ENCODE results near the gene LBX2.
"Not testable (repeated sequence)": the region's sequence is repeated elsewhere in the genome, so short reads cannot be mapped to it uniquely, and the experiment has no call there.

The LBX2 gene

GRCh38 chr2:74503506-74504475, 4.4 kb upstream of the LBX2 start:
- no peak for DNase-seq

DNA sequence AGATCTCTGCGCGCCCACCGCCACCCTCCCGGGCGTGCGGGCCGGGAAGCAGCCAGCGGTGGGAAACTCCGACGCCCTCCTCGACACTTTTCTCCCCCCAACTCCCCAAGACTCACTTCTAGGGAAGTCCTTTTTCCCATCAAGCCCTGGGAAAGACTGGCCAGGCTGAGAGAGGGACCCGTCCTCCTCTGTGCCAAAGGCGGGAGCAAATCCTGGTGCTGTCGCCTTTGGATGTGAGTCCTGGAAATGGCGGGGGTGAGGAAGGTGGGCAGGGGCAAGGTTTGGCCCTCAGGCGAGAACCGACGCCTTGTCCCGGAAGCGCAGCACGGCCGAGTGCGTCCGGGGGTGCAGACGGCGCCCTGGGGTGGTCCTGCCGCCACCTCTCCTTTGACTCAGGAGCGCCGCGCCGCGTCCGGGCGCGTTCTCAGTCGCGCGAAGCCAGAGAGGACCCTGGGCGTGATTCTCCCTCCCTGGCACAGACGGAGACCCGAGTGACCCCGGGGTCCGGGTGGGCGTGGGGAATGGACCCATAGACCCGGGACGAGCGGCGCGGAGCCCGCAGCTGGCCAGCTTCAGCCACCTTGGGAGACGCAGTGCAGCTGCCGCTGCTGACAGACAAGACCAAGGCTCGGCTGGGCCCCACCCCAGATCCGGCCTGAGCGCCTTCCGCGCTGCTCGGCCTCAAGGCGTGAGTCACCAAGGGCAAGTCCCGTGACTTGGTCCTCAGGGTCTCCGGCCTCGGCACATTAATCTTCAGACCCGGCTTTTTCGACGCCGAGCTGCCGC, 3.5 kb upstream of the LBX2 start:
- no peak for DNase-seq

- no peak for DNase-seq
Observed at GRCh38 chr2:74502147-74502719, 2.8 kb upstream of the LBX2 start.

GRCh38 chr2:74501335-74502071, 2.1 kb upstream of the LBX2 start:
- no peak for DNase-seq

GRCh38 chr2:74500578-74500946, 1.2 kb upstream of the LBX2 start:
- no peak for DNase-seq

- DNase-seq, result no peak
Observed at GRCh38 chr2:74499940-74500577, 656 bp upstream of the LBX2 start.

- no peak for DNase-seq
Observed at GRCh38 chr2:74498500-74499266, 720 bp downstream of the LBX2 start.

GRCh38 chr2:74497777-74498499, 1.5 kb downstream of the LBX2 start:
- DNase-seq, result no peak

DNA sequence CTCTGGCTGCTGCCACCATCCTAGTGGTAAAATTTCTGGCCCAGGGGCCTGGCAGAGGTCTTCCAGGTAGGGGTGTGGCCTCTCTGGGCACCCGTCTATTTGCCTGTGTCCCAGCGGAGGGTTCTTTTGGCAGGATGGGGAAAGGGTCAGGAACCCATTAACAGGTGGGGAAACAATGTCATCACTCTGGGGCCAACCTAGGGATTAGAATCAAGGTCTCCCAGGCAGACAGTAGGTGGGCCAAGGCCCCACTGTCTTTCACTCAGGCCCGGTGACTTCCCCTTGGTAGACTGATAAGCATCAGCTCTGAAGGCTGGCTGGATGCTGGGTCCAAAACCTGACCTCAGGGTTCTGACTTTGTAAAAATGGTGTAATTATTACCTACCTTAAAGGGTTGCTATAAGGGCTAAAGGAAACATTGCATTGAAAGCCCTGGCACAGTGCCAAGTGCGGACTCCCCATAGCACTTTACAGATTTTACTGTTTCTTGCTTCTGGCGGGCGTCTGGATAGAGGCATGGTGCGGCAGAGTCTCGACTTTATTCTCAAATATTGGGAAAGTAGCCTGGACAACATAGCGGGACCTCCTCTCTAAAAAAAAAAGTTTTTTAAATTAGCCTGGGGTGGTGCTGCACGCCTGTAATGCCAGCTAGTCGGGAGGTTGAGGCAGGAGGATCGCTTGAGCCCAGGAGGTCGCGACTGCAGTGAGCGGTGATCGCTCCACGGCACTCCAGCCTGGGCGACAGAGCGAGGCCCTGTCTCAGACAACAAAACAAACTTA, 2.2 kb downstream of the LBX2 start:
- DNase-seq, result no peak

- no peak for DNase-seq
Observed at GRCh38 chr2:74495440-74495839, 4.0 kb downstream of the LBX2 start.

DNA sequence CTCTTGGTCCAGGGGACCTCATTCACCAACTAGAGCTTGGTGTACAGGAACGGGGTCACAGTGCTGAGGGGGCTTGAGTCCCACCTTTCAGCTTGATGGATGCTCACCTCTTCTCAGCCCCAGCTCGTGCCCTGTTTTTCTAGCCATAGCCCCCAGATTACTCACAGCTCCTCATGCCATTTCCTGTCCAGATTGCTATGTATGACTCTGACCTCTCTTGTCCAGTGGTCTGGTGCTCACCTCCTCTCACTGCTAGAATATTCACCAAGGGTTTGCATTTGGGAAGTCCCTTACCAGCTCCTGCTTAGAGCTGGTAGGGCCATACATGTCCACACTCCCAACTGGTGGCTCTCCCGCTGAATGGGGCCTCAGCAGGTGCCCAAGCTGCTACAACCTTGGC, 5.9 kb downstream of the LBX2 start:
- no peak for DNase-seq

GRCh38 chr2:74491648-74492544, 7.5 kb downstream of the LBX2 start:
- DNase-seq, result no peak

DNA sequence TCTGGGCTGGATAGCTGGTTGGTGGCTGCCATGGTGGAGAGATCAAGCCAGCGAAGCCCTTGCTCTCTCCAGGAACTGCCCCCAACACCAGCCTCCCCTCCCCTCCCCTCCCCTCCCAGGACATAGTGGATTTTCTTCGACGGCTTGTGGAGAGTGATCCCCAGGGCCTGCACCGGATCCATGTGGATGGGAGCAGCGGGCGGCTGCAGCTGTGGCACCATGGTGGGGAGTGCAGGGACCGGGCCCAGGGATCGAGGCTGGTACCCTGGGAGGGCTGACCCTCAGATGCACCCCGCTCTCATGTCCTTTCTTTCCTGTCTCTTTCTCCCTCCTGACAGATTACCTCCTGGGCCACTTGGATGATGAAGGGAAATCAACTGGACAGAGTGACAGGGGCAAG, 9.5 kb downstream of the LBX2 start:
- DNase-seq, result no peak

- no peak for DNase-seq
Observed at GRCh38 chr2:74488643-74489481, 10.5 kb downstream of the LBX2 start.

- no peak for DNase-seq
Observed at GRCh38 chr2:74486141-74486540, 13.3 kb downstream of the LBX2 start.

GRCh38 chr2:74483675-74484164, 15.7 kb downstream of the LBX2 start:
- not testable (repeated sequence) for DNase-seq

DNA sequence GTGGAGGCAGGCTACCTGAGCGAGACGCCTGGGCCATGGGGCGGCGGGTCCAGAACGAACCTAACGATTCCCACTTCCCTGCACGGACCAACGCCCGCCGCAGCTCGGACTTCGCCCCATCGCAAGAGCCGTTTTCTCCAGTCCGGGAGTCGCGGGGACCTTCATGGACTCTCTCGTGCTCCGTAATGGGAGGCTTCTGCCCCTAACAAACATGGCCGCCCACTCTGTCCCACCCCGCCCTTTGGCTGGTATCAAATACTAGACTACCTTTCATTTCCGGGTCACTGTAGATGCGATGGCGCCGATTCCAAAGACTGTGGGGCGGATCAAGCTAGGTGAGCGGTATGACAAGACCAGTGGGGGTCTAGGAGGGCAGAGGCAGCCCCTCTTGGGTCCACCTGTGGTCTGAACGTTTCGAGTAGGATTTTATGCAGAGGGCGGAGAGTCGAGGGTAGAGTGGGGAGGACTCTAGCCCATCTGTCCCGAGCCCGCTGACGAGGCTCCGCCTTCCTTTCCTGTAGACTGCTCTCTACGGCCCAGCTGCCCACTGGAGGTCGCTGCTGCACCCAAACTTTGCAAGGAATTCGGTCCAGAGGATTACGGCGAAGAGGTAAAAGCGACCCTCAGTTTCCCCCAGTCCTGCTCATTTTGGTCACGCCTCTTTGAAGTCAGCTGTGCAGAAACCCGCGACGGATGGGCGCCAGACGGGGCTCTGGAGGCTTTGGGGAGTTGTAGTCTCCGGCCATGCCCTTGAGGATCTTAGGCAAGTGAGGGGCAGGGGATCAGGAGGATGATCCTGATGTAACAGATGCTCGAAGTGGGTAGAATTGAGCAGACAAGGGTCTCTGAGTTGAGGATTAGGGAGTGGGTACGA, 16.4 kb downstream of the LBX2 start, which contains the start of the genes CCDC142 and TTC31:
Gene CCDC142 (minus strand): TSS at position 198 of the 874 bp plus-strand sequence. CDS start 161 bp downstream, at position 37.
Gene TTC31 (plus strand): TSS at position 281 of the 874 bp plus-strand sequence. CDS start 15 bp downstream, at position 296.
- DNase-seq, result peak; percentile 89

All from NCI-H1436 treated with DMSO at 0.1 percent for 48 hours (cell line).